DND-41 (cell line): ENCODE results near the gene GPATCH3.

Experiments used
- CTCF ChIP-seq: IDR thresholded peaks from 2 replicates; pipeline ENCODE4 v1.5.1; 2012; ENCODE audit warnings: borderline replicate concordance, low read length, moderate library complexity, mild to moderate bottlenecking; ENCODE audit not compliant: poor library complexity, severe bottlenecking; ENCODE audit errors: extremely low read depth
- EZH2 ChIP-seq: IDR thresholded peaks from 3 replicates; pipeline ENCODE4 v1.6.1; 2012; ENCODE audit warnings: borderline replicate concordance, low read depth, mild to moderate bottlenecking, moderate library complexity, low read length, inconsistent platforms; ENCODE audit not compliant: severe bottlenecking

GRCh38 chr1:26853156-26853555 is 47.1 kb downstream of the GPATCH3 start:
- TF ChIP-seq CTCF (peak; percentile 90), EZH2 (no peak)
